Osteoblast (primary cell): ENCODE results near the gene ABHD12. TPM values are rescaled to one million over a fixed set of nuclear protein-coding genes. Genes with fewer than 3 reads are reported as not detected.

Source experiments
- DNase-seq: peaks from one replicate; pipeline ENCODE4 v3.0.0; 2011; ENCODE audit warnings: low spot score, mixed read lengths; ENCODE audit not compliant: insufficient read length; ENCODE audit errors: missing footprints
- H2AFZ ChIP-seq: 2 replicates; pipeline ENCODE4 v1.6.0; 2011; ENCODE audit warnings: mild to moderate bottlenecking, low read length
- H3K27ac ChIP-seq: 2 replicates; pipeline ENCODE4 v1.5.1; 2011; ENCODE audit warnings: mild to moderate bottlenecking, low read depth, low read length, moderate library complexity
- H3K27me3 ChIP-seq: 2 replicates; pipeline ENCODE4 v1.6.0; 2012; ENCODE audit warnings: mild to moderate bottlenecking, control low read depth, inconsistent platforms, low read length, moderate library complexity; ENCODE audit not compliant: insufficient read depth
- H3K36me3 ChIP-seq: 2 replicates; pipeline ENCODE4 v1.5.1; 2011; ENCODE audit warnings: mild to moderate bottlenecking, low read length, control low read depth, moderate library complexity; ENCODE audit not compliant: insufficient read depth
- H3K4me1 ChIP-seq: 2 replicates; pipeline ENCODE4 v1.5.1; 2011; ENCODE audit warnings: mild to moderate bottlenecking, low read length, control low read depth, moderate library complexity; ENCODE audit not compliant: insufficient read depth
- H3K4me2 ChIP-seq: 2 replicates; pipeline ENCODE4 v1.6.0; 2011; ENCODE audit warnings: mild to moderate bottlenecking, low read length; ENCODE audit not compliant: insufficient read depth
- H3K4me3 ChIP-seq: fragments of 200-600 bp; sonication (generic); 3 replicates; pipeline ENCODE4 v1.5.1; 2012; ENCODE audit warnings: mild to moderate bottlenecking, low read length, inconsistent platforms; ENCODE audit not compliant: insufficient read depth
- H3K79me2 ChIP-seq: 2 replicates; pipeline ENCODE4 v1.6.0; 2012; ENCODE audit warnings: mild to moderate bottlenecking, low read length, control low read depth, inconsistent platforms; ENCODE audit not compliant: insufficient read depth
- H3K9me3 ChIP-seq: 2 replicates; pipeline ENCODE4 v1.5.1; 2011; ENCODE audit warnings: low read depth, low read length, control low read depth
- H4K20me1 ChIP-seq: 2 replicates; pipeline ENCODE4 v1.6.0; 2012; ENCODE audit warnings: mild to moderate bottlenecking, low read length, control low read depth; ENCODE audit not compliant: insufficient read depth
- total RNA-seq: library from RNA; depleted of rRNA; stranded (reverse); fragments of >200 nt; gene quantifications from 2 replicates; pipeline ENCODE4 v1.2.3, GENCODE V29; 2012
- TF ChIP-seq, protein P1 (sequence below): IDR thresholded peaks from 2 replicates; pipeline ENCODE4 v1.5.1; 2011; ENCODE audit warnings: mild to moderate bottlenecking, low read depth, low read length, moderate library complexity; ENCODE audit errors: extremely low read depth

Gene ABHD12
- total RNA-seq, 1 donor: 29.7 TPM

DNA sequence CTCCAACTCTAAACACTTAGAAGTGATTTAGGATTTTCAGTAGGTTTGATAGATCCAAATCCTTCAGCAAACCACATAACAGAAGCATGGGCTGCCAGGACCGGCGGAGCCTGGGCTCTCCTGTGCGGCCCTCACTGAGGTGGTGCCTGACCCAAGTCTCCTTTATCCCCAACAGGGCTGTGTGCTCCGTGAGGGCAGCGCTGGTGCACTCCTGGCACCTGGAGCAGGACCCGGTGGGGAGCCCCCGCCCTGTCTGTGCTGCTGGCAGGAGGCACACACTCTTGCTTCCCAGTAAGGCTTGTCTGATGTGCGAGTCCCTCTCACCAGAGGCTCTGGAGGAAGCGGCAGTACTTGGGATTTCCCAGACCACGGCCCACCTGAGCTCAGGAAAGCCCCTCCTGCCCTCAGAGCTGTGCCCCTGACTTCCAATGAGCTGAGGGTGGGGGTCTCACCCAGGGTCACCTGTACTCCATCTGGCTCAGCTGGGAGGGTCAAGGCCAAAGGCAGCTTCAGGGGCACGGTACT, 86.5 kb downstream of the ABHD12 start:
- DNase-seq: peak; percentile 21
- no peaks in the 10 kb centered on the region for H3K27me3 ChIP-seq
- TF ChIP-seq, protein P1, sequence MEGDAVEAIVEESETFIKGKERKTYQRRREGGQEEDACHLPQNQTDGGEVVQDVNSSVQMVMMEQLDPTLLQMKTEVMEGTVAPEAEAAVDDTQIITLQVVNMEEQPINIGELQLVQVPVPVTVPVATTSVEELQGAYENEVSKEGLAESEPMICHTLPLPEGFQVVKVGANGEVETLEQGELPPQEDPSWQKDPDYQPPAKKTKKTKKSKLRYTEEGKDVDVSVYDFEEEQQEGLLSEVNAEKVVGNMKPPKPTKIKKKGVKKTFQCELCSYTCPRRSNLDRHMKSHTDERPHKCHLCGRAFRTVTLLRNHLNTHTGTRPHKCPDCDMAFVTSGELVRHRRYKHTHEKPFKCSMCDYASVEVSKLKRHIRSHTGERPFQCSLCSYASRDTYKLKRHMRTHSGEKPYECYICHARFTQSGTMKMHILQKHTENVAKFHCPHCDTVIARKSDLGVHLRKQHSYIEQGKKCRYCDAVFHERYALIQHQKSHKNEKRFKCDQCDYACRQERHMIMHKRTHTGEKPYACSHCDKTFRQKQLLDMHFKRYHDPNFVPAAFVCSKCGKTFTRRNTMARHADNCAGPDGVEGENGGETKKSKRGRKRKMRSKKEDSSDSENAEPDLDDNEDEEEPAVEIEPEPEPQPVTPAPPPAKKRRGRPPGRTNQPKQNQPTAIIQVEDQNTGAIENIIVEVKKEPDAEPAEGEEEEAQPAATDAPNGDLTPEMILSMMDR: no peak
- peaks cover 26% of the 10 kb centered on the region for H3K4me1 ChIP-seq
- H3K9me3 ChIP-seq: no peaks in the 10 kb centered on the region
- peaks cover 4% of the 10 kb centered on the region for H4K20me1 ChIP-seq
- no peak overlapping the region for H3K27ac ChIP-seq
- H3K36me3 ChIP-seq: peaks cover 30% of the 10 kb centered on the region
- H3K4me3 ChIP-seq: no peak overlapping the region
- no peak overlapping the region for H3K4me2 ChIP-seq
- no peak overlapping the region for H2AFZ ChIP-seq
- H3K79me2 ChIP-seq: no peaks in the 10 kb centered on the region

DNA sequence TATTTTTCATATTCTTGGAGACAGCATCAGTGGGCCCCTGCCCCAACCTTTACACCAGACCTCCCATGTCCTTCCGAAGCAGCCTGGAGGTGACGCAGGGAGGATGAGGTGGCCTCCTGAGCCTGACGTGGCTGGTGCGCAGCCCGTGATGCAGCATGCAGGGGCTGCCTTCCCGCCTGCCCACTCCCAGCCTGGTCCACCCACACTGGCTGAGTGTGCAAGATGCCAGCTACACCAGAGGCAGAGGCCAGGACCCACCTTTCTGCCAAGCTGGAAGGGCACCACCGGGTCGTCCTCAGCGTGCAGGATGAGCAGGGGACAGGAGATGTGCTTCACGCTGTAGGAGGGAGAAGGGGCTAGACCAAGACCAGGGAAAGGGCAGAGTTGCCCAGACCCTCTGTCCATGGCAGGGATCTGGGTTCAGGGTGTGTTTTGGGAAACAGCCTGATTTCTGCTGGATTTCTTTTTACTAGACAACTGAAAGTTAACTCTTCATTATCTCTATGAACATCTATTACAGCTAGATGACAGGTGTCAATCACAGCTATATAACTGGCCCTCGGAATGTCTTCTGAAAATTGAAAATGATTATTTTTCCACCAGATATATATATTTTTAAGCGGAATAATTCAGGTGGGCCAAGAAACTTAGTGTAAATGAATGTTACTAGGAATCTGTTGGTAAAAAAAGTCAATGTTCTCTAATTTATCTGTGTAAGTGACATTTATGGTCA, 87.2 kb downstream of the ABHD12 start:
- Histone ChIP-seq H3K36me3 (peaks cover 30% of the 10 kb centered on the region), H2AFZ (no peak overlapping the region)

DNA sequence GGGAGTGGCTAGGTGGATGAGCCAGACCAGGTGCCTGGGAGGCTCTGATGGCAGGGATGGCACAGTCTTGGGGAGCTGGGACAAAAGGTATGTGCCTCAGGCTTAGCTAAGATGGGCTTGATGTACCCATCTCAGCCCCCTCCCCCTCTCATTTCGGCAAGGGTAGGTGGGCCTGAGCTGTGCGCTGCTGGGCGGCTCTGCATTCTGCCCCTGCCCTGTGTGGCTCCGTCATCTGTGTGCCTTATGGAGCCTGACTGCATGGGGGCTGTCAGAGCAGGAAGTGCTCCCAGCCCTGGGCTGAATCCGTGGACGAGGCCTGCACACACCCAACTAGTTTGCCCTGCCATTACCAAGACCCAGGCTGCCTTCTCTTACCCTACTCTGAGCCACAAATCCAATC, 88.0 kb downstream of the ABHD12 start:
- H2AFZ ChIP-seq: no peak overlapping the region
- TF ChIP-seq, protein P1: no peak
- H3K36me3 ChIP-seq: peaks cover 30% of the 10 kb centered on the region
- H3K27ac ChIP-seq: peak overlapping the region; percentile 21
- peaks cover 4% of the 10 kb centered on the region for H4K20me1 ChIP-seq
- H3K4me1 ChIP-seq: peaks cover 19% of the 10 kb centered on the region
- no peaks in the 10 kb centered on the region for H3K9me3 ChIP-seq
- DNase-seq: peak; percentile 43
- H3K27me3 ChIP-seq: no peaks in the 10 kb centered on the region
- no peaks in the 10 kb centered on the region for H3K79me2 ChIP-seq
- H3K4me3 ChIP-seq: no peak overlapping the region
- no peak overlapping the region for H3K4me2 ChIP-seq

More for the DNA sequence above, 87.2 kb downstream of the ABHD12 start:
- TF ChIP-seq, protein P1: no peak
- no peaks in the 10 kb centered on the region for H3K79me2 ChIP-seq
- H3K4me2 ChIP-seq: no peak overlapping the region
- H3K27ac ChIP-seq: no peak overlapping the region
- peaks cover 4% of the 10 kb centered on the region for H4K20me1 ChIP-seq
- H3K27me3 ChIP-seq: no peaks in the 10 kb centered on the region
- peak; percentile 30 for DNase-seq
- H3K4me1 ChIP-seq: peaks cover 20% of the 10 kb centered on the region
- no peak overlapping the region for H3K4me3 ChIP-seq
- H3K9me3 ChIP-seq: no peaks in the 10 kb centered on the region

DNA sequence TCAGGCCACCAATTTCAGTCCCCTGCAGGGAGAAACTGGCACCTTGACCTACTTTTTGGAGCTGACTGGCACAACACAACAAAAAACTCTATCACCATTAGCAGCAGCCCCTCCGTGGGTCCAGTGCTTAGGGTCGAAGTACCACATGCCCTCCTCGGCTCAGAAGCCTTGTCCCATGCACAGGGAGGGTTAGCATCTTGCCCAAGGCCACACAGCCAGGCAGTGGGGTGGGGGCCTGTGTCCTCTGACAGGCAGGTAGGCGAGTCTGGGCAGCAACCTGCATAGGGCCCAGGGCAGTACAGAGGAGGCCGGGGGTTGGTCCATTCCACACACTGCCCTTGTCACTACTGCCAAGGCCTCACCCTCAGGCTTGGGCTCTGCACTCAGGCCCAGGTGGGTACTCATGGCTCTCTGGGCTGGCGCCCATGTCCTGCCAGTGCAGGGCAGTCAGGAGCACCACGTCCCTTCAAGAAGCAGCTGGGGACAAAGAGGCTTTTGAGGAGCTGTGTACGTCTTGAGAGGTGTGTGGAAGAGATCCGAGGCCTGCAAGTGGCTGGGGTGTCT, 89.2 kb downstream of the ABHD12 start:
- Histone ChIP-seq H3K9me3 (no peaks in the 10 kb centered on the region), H3K4me3 (no peak overlapping the region), H3K27ac (no peak overlapping the region), H3K79me2 (no peaks in the 10 kb centered on the region), H4K20me1 (peaks cover 4% of the 10 kb centered on the region), H3K36me3 (peaks cover 35% of the 10 kb centered on the region), H3K4me1 (peaks cover 19% of the 10 kb centered on the region), H2AFZ (no peak overlapping the region), H3K27me3 (no peaks in the 10 kb centered on the region), H3K4me2 (no peak overlapping the region)
- TF ChIP-seq, protein P1: no peak
- peak; percentile 87 for DNase-seq
